Measurements from ENCODE around the gene PDE4D.

Gene PDE4D

DNA sequence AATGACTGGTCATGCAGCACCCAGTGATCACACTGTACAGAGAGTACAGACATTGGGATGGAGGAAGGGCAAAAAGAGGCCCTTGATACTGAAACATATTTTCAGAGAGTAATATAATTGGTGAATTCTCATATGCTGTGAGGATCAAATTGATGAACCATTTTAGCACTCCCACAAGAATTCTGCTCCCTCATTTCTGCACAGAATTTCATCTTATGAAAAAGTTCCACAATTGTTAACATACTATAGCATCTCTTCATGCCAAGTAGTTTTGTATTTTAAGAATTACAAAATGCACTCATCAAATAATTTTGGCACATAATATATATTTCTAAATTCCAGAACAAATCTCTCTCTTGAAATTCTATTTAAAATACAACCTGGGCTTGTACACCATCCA lies 351.2 kb downstream of the PDE4D start:
- no peak for DNase-seq

DNA sequence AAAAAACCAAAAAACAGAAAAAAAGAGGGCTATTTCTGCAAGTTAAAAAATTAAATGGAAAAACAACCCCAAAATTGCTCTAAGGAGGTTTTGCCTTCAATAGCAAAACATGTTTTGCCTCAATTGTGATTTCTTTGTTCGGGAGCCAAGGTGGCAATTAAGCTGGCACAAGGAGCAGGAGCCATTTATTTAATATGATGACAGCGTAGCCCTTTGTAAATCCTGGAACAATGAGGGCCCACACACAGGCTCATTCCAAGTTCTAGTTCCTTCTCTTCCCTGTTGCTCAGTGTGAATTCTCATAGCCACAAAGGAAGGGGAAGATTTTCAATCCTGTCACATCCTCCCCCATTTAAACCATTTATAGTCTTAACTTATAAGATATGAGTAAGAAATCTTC lies 353.2 kb downstream of the PDE4D start:
- DNase-seq, result no peak

DNA sequence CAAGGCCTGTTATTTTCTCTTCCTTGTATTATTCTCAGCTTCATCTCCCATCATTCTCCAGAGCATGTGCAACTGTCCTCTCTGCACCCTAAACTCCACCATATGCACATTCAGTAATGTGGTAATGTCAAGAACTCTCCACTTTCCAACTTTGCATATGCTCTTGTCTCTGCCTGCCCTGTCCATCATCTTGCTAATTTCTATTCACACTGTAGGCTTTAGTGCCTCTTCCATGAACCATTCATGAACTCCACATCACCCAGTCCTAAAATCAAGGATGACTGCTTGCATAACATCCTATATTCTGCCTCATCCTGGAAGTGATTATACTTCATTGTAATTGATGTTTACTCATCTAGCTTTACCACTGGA lies 354.8 kb downstream of the PDE4D start:
- no peak for DNase-seq

DNA sequence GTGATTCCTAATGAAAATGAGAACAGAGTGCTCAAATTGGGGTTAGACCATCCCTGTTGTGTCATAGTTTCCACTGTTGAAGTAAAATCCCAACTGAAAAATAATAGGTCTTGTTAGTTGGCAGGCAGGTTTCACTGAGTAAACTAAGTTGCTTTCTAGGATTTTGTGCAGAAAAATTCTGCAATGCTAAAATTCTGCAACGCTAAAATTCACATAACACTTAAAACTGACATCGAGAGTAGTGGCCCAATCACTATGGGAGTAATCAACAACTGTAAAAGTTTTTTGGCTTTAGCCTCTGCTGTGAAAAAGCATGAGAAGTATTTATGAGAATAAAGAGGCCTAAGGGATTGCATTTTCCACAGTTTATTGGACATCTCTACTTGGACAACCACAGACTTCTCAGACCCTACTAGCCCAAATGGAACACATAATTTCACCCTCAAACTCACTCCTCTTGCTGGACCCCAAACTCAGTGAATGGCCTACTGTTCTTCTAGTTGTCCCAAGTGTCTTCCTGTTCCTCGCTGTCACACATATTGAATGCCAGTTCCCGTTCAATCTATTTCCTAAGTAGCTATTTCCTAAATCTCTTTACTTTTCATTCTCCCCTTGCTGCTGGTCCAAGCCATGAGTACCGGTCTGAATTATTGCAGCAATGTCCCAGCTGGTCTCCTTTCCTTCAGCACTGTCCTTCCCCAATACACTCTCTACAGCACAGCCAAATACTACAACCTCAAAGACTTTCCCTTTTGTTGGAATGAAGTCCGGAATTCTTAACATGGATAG lies 355.4 kb downstream of the PDE4D start:
- DNase-seq, result no peak

DNA sequence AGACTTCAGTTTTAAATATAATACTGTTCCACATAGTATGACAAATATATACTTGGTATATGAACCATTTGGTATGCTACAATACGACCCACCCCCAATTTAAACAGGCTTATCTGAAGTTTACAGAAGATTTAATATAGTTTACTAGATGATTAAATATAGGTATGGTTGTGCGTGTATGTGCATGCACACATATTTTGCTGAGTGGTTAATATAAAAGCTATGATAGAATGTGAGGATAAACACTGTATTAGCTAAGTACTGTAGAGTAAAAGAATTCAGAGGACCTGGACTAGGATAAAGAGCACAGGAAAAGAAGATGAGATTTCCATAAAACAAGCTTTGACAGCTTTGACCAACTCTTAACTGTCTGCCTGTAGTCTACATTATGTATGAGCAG lies 356.7 kb downstream of the PDE4D start:
- DNase-seq, result no peak

DNA sequence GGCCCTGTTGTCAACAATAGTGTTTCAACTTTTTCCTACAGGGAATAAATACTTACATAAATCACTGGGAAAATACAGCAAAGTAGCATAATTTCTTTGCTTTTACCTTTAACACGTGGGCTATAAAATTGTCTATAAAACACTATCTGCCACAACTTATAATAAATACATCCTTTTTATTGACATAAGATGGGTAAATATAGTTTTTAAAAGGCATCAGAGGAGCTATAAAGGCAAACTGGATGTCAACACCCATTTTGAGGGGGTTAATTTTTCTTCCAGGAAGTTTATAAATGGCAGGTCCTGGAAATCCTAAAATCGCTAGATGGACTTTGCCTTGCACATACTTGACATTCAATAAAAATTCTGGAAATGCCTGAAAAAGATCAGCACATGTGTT lies 358.0 kb downstream of the PDE4D start:
- no peak for DNase-seq

DNA sequence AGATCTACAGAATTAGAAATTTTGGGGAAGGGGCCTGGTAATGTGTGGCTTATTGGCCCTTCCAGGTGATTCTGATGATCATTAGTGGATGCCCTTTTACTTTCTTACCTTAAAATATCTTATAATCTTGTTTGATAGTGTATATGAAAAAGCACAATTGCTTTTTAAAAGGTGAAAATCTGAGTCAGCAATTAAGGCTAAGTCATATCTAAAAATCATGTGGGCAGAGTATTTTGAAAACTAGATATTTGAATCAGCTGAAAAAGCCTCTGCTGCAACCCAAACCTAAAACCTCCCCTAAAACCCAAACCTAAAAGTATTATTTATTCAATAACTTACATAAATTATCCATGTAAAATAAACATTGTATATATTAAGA lies 359.8 kb downstream of the PDE4D start:
- no peak for DNase-seq

DNA sequence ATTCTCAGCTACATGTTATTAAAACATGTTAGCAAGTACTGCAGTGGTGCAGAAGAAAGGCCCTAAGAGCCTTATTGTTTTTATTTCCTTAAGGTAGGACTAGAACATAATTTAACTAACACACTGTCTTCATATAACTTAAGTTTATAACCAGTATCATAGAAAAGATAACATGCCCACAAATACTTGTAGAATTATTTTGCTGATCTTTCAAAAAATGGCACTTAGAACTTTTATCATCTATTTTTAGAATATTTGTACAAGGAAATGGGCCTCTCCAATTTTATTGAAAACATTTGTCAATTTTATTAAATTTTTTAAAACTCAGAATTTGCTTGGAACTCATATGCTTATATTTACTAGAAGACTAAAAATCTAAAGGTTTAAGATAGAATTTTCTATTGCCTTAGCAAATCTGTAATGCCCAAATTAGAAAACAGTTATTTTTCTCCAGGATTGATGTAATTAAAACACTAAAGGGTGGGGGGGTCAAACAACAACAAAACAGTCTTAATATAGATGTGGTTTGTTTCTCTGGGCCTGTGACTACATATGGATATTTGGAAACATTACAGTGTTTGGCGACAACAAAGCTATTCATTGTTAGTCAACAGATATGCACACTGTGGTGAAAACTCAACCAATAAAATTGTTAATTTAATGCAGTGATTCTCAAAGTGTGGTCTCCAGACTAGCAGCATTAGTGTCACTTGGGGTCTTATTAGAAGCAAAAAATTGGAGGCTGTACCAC lies 360.4 kb downstream of the PDE4D start:
- no peak for DNase-seq

DNA sequence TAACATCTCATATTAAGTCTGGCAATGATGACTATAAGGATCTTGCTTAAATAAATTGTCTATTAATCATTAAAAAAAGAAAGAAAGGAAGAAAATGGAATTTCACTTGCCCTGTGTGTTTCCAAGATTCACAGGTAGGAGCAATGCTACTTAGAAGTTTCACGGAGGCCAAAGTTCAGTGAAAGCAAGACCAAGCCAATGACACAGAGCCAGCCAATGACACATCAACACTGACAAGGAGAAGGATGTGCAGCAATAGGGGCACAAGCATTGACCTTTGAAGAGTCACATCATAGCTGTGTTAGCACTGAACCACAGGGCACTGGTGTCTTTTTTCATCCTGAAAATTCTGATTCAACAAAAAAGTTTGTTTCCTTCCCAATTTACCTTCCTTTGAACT lies 364.3 kb downstream of the PDE4D start:
- no peak for DNase-seq

DNA sequence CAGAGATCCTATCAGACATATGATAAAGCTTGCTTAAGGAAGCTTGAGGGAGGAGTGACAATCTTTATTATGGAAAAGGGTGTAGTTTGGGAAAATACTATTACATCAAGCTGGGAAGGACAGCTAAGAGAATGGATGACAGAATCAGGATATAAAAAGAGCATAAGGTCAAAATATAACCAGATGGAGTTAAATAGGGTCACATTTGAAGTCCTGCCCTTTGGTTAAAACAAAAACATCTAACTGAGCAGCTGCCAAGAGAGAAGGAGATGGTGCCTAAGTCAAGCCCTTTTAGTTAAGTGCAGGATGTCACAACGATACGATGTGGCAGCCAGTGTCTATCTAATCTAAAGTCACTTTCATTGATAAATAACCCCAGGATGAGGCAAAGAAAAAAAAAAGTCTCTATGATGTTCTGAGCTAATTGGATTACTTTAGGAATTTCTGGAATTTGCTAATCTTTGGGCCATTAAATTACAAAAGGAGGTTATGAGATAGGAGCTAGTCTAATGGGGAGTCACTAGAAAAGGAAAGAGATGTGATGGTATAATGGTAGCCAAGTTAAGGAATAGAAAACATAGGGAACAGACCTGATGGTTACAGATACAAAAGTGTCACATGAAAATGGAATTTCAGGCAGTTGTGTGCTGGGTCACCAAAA lies 365.2 kb downstream of the PDE4D start:
- no peak for DNase-seq

DNA sequence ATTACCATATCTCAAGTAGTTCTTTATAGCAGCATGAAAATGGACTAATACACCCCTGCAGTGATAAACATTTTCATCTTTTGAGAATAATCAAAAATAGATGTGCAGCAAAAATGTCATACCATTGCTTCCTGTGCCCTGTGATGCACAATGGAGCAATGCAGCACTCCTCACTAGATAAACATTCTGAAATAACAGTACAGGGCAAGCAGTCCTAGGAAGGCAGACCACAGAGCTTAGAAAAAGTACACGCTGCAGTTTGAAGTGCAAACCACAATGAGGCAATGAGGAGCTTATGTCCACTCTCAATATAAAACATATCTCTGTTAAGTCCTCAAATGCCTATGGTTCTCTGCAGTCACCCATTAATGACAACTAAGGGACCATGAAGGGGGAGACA lies 367.6 kb downstream of the PDE4D start:
- no peak for DNase-seq

DNA sequence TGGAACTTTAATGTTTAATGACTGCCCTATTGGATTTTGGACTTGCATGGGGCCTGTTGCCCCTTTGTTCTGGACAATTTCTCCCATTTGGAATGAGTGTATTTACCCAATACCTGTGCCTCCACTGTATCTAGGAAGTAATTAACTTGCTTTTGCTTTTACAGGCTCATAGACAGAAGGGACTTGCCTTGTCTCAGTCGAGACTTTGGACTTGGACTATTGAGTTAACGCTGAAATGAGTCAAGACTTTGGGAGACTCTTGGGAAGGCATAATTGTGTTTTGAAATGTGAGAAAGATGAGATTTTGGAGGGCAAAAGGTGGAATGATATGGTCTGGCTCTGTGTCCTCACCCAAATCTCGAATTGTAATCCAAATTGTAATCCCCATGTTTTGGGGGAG lies 368.2 kb downstream of the PDE4D start:
- no peak for DNase-seq

DNA sequence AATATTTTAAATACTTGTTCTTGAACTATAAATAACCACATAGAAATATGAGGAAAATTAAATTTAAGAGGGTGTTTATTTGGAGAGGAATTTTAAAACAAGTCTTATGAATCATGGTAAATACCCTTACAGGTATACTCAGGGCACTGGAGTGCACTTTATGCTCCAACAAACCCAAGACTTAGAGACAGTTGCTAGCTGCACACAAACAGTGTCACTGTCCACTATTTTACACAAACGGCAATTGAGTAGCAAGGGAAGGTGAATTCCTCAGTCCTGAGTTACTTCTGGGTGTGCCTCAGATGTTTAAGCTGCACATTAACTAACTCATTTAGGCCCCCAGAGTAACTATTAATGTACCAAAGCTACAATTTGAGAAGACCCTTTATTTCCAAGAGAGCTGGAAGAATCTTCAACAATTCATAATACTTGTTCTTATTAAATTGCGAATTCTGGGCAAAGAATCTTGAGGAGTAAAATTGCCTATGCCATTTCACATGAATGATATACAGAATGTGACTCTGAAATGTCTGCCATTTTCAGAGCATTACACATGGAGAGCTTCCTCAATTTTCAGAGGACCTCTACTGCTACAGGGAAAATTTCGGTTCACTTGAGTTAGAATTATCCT lies 371.2 kb downstream of the PDE4D start:
- DNase-seq, result no peak

DNA sequence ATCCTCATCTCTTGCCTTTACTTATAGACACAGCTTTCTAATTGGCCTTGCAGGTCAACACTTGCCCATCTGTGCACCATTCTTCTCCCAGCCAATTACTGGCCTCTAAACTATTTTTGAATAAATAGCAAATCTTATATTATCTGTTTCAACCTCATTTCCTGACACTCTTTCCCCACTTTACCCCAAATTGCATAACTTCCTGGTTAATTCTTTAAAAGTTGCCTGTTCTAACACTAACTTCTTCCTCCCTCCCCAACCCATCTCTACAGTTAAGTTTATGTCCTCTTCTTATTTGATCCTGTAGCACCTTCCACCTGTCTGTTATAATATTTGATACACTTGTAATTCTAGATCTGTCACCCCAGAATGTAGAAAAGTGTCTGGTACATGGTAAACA lies 372.1 kb downstream of the PDE4D start:
- no peak for DNase-seq

DNA sequence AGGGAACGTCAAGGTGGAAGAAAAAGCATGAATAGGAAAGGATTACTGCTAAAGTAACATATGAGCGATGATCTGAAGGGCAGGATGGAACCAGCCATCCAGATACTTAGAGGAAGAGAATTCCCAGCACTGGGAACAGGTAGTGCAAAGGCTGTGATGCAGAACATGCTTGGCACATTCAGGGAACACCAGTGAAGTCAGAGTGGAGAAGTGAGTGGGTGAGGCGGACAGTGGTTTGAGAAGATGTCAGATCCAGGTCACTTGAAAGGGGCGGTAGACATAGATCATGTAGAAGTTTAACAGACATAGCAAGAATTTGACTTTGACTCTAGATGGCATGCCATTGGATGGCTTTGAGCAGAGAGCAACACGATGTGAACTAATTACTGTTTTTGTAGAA lies 374.2 kb downstream of the PDE4D start:
- DNase-seq, result no peak

DNA sequence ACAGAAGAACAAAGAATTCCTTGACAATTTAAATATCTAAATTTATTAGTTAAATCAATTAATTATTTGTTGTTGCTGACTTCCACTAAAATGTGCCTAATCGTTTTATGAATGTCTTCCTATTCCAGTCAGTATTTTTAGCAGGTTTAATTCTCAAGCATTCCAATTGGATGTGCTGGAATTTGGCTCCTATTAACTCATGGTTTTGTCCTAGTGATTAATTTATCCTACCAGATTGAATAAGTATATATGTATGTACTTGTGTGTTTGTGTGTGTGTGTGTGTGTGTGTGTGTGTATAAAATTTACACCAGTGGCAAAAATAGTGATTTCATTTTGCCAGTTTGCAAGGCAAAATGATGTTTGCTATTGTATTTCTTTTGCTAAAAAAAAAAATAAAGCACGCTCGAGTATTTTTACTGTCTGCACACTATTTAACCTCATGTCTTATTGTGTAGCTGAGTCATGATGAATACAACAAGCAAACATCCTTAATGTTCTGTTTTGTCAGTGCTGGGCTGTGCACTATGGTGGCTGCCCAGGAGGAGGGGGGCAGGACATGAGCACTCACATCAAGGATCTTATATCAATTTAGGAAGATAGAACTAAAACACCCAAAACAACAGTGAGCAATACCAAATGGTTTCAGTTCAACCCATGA lies 375.5 kb downstream of the PDE4D start:
- no peak for DNase-seq

DNA sequence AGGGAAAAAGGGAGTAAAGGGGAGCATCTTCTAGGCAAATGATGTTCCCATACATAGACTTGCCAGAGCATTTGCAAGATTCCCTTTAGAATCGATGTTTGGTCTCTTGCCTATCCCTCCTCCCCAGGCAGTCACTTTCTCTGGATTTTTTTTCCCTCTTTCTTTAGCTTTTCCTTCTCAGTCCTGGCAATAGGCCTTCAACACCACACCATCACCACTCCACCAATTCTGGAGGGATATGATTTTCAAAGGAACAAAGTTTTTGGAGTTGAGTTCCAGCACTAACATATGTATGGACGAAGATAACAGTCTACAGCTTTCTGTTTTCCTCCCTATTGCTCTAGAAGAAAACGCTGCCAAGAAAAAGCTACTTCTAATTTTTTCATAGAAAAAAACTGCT lies 377.4 kb downstream of the PDE4D start:
- no peak for DNase-seq

DNA sequence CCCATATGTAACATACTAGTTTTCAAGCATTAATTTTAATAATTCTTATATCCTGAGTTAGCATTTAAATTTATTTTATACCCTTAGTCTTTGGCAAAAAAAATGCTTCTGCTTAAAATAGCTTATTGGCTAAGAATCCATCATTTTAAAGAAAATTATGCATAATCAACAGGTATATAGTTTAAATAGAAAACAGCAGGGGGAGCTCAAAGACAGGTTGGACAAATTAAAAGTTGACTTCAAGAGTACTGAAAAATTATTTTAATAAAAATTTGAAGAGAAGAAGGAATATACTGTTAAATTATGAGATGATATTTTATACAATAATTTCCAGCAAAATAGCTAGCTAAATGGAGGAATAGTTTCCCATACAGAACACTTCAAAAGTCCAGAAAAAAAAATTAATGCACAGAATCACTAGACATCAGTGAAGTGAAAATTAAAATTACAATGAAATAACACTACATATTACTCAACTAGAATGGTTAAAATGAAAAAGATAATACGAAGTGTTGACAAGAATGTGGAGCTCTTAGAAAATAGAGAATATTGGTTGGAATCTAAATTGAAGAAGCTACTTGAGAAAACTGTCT lies 387.1 kb downstream of the PDE4D start:
- DNase-seq, result peak; percentile 42

DNA sequence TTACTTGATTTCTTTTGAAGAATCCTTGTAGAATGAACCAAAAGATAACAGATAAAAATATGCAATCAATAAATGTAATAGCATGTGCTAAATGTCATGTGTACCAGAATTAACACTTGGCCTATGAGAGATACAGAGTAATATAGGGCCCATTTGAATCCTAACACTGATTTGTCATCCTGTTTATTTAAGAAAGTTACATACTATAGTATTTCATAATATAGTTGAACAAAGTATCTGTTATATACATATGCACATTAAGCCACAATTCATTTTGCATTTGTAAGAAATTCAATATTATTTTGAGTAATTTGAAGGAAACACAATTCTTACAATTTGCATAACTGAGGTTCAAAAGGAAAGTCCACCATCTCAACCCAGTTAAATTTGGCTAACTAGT lies 389.5 kb downstream of the PDE4D start:
- no peak for DNase-seq

DNA sequence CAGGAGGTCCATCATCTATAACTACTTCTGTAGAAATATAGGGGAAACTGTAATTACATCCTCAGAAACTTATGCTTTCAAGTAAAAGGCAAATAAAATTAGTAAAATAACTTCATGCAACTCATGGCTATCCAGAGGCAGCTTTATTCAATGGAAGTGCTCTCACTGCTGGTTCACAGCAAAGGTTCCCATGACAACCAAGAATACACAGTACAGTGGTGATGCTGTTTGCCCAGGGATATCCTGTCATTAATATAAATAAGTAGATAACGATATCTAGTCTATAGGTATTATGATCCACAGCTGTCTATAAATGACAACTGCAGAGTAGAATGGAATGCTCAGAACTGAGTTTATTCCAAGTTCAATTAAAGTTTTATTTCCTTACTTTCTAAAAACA lies 390.3 kb downstream of the PDE4D start:
- no peak for DNase-seq

DNA sequence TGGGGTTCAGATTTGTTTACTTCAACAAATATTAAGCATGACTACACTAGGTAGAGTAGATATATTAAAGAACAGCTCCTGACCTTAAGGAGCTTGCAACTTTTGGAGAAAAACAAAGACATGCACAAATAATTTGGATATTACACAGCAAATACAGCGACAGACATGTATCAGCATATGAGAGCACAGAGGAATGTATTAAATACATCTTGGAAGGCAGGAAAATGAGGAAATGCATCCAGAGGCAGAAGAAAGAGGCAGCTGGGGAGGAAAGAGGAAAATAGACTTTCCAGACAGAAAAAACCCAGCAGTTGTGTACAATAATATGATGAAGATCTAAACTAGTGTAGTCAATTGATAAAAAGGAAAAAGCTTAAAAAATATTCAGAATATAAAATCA lies 392.2 kb downstream of the PDE4D start:
- DNase-seq, result no peak

DNA sequence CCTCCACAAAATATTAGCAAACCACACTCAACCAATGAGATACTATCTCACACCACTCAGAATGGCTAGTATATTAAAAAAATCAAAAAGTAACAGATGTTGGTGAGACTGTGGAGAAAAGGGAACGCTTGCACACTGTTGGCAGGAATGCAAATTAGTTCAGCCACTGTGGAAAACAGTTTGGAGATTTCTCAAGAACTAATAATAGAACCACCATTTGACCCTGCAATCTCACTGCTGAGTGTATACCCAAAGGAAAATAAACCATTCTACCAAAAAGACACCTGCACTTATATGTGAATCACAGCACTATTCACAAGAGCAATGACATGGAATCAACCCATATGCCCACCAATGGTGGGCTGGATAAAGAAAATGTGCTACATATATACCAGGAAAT lies 393.5 kb downstream of the PDE4D start:
- DNase-seq, result no peak

DNA sequence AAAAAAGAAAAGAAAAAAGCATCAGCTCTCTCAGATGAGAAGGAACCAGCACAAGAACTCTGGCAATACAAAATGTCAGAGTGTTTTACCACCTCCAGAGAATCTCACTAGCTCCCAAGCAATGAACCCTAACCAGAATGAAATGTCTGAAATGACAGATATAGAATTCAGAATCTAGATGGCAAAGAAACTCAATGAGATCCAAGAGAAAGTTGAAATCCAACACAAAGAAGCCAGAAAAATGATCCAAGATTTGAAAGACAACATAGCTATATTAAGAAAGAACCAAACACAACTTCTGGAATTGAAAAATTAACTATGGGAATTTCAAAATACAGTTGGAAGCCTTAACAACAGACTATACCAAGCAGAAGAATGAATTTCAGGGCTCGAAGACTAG lies 396.3 kb downstream of the PDE4D start:
- DNase-seq, result no peak
